GM23338 (cell line): Measurements from ENCODE around the gene SMYD3. TPM values are rescaled to one million over a fixed set of nuclear protein-coding genes. Genes with fewer than 3 reads are reported as not detected.

ENCODE experiments used
- ATAC-seq: fragments of 200-7000 bp; cut with Tn5 transposase; 3 replicates; pipeline ENCODE4 v1.9.1; 2020
- DNase-seq: peaks from one replicate; pipeline ENCODE4 v3.0.0-alpha.2; 2015; ENCODE audit warnings: low spot score
- H2AFZ ChIP-seq: fragments of 200-600 bp; sonication (generic); 2 replicates; pipeline ENCODE4 v1.8.0; 2016; ENCODE audit warnings: antibody characterized with exemption, mild to moderate bottlenecking, moderate library complexity
- H3F3A ChIP-seq: fragments of 200-600 bp; sonication (generic); replicated peaks from 2 replicates; pipeline ENCODE4 v1.8.0; 2017; ENCODE audit warnings: antibody characterized with exemption, mixed run types, low read depth
- H3K27ac ChIP-seq: fragments of 200-600 bp; sonication (generic); 2 replicates; pipeline ENCODE4 v1.6.1; 2016; ENCODE audit warnings: low read depth
- H3K27me3 ChIP-seq: fragments of 200-600 bp; sonication (generic); 2 replicates; pipeline ENCODE4 v1.8.0; 2016; ENCODE audit warnings: mild to moderate bottlenecking, mixed run types, moderate library complexity; ENCODE audit not compliant: insufficient read depth
- H3K36me3 ChIP-seq: fragments of 200-600 bp; sonication (generic); 2 replicates; pipeline ENCODE4 v1.8.0; 2016; ENCODE audit warnings: mild to moderate bottlenecking; ENCODE audit not compliant: insufficient read depth
- H3K4me1 ChIP-seq: fragments of 200-600 bp; sonication (generic); 2 replicates; pipeline ENCODE4 v1.8.0; 2016; ENCODE audit warnings: mild to moderate bottlenecking, moderate library complexity; ENCODE audit not compliant: insufficient read depth
- H3K4me2 ChIP-seq: fragments of 200-600 bp; sonication (generic); 2 replicates; pipeline ENCODE4 v1.7.1; 2017; ENCODE audit warnings: mixed run types
- H3K4me3 ChIP-seq: fragments of 200-600 bp; sonication (generic); 2 replicates; pipeline ENCODE4 v1.6.1; 2016; ENCODE audit warnings: mixed run types
- H3K79me2 ChIP-seq: fragments of 200-600 bp; sonication (generic); replicated peaks from 2 replicates; pipeline ENCODE4 v1.8.0; 2017; ENCODE audit warnings: mild to moderate bottlenecking; ENCODE audit not compliant: insufficient read depth
- H3K9me2 ChIP-seq: fragments of 200-600 bp; sonication (generic); 2 replicates; pipeline ENCODE4 v1.8.0; 2017; ENCODE audit not compliant: insufficient read depth
- H4K20me1 ChIP-seq: fragments of 200-600 bp; sonication (generic); replicated peaks from 2 replicates; pipeline ENCODE4 v1.8.0; 2017; ENCODE audit warnings: mild to moderate bottlenecking; ENCODE audit not compliant: insufficient read depth
- H3K27ac Mint-ChIP-seq: 2 replicates; pipeline ENCODE4 v1.8.0; 2020; ENCODE audit warnings: inconsistent platforms, mild to moderate bottlenecking, moderate library complexity, mixed read lengths
- H3K27me3 Mint-ChIP-seq: 3 replicates; pipeline ENCODE4 v1.8.0; 2022; ENCODE audit warnings: low read depth, mild to moderate bottlenecking, moderate library complexity, mixed read lengths, inconsistent platforms; ENCODE audit not compliant: insufficient read depth, poor library complexity
- H3K36me3 Mint-ChIP-seq: 3 replicates; pipeline ENCODE4 v1.8.0; 2021; ENCODE audit warnings: low read depth, mild to moderate bottlenecking, inconsistent platforms, moderate library complexity, mixed read lengths
- H3K4me1 Mint-ChIP-seq: 3 replicates; pipeline ENCODE4 v1.8.0; 2020; ENCODE audit warnings: mild to moderate bottlenecking, inconsistent platforms, mixed read lengths
- H3K4me3 Mint-ChIP-seq: 3 replicates; pipeline ENCODE4 v1.8.0; 2021; ENCODE audit warnings: moderate library complexity, mild to moderate bottlenecking, inconsistent platforms, mixed read lengths
- H3K9me3 Mint-ChIP-seq: 3 replicates; pipeline ENCODE4 v1.8.0; 2020; ENCODE audit warnings: moderate library complexity, mild to moderate bottlenecking, inconsistent platforms, mixed read lengths
- CREB1 ChIP-seq: fragments of 250-450 bp; sonication (Bioruptor Pico); IDR thresholded peaks from 2 replicates; pipeline ENCODE4 v1.5.0; 2020; ENCODE audit warnings: low read depth, mild to moderate bottlenecking, moderate library complexity
- EZH2 ChIP-seq: fragments of 200-600 bp; sonication (generic); IDR thresholded peaks from one replicate; pipeline ENCODE4 v1.8.0; 2017; ENCODE audit warnings: antibody characterized with exemption, mild to moderate bottlenecking, low read depth; ENCODE audit not compliant: unreplicated experiment
- EZH2phosphoT487 ChIP-seq: fragments of 200-600 bp; sonication (generic); IDR thresholded peaks from one replicate; pipeline ENCODE4 v1.8.1; 2018; ENCODE audit warnings: antibody characterized with exemption; ENCODE audit not compliant: unreplicated experiment
- JUNB ChIP-seq: IDR thresholded peaks from one replicate; pipeline ENCODE4 v1.6.1; 2016; ENCODE audit warnings: antibody characterized with exemption; ENCODE audit not compliant: unreplicated experiment
- NANOG ChIP-seq: IDR thresholded peaks from 2 replicates; pipeline ENCODE4 v1.6.1; 2016; ENCODE audit warnings: antibody characterized with exemption, borderline replicate concordance
- POLR2AphosphoS5 ChIP-seq: IDR thresholded peaks from 2 replicates; pipeline ENCODE4 v1.6.1; 2016; ENCODE audit warnings: antibody characterized with exemption, low read depth
- STAT1 ChIP-seq: IDR thresholded peaks from one replicate; pipeline ENCODE4 v1.6.1; 2016; ENCODE audit warnings: antibody characterized with exemption; ENCODE audit not compliant: unreplicated experiment
- ZNF114 ChIP-seq: fragments of 250-450 bp; sonication (Bioruptor Pico); IDR thresholded peaks from 2 replicates; pipeline ENCODE4 v1.5.0; 2020; ENCODE audit warnings: mild to moderate bottlenecking, moderate library complexity
- ZNF331 ChIP-seq: fragments of 250-450 bp; sonication (Bioruptor Pico); IDR thresholded peaks from 2 replicates; pipeline ENCODE4 v1.5.0; 2020; ENCODE audit warnings: low read depth, mild to moderate bottlenecking, moderate library complexity
- polyA plus RNA-seq: library from polyadenylated mRNA; unstranded; fragments of >200 nt; fragmentation: Nextera tagmentation; extraction: Ambion mirVana; gene quantifications from 2 replicates; pipeline ENCODE4 v1.2.1, GENCODE V29; 2016
- total RNA-seq: library from RNA; depleted of rRNA; stranded (reverse); fragments of >200 nt; shearing (Covaris generic); gene quantifications from 2 replicates; pipeline ENCODE4 v1.2.3, GENCODE V29; 2014
- TF ChIP-seq, protein P1 (sequence below), 2 experiments: fragments of 200-600 bp in 1 of 2; sonication (generic) in 1 of 2; conservative IDR thresholded peaks; 2 replicates each; pipeline versions ENCODE4 v1.5.1 to v1.6.1; 2016 to 2017; ENCODE audit warnings: antibody characterized with exemption in 2 of 2, low read depth in 2 of 2, mild to moderate bottlenecking in 2 of 2, moderate library complexity in 1 of 2
- TF ChIP-seq, protein P2 (sequence below): IDR thresholded peaks from one replicate; pipeline ENCODE4 v1.6.1; 2018; ENCODE audit warnings: antibody characterized with exemption; ENCODE audit not compliant: unreplicated experiment
- TF ChIP-seq, protein P3 (sequence below): IDR thresholded peaks from 2 replicates; pipeline ENCODE4 v1.6.1; 2016; ENCODE audit warnings: antibody characterized with exemption
- TF ChIP-seq, protein P4 (sequence below): fragments of 250-450 bp; sonication (Bioruptor Pico); IDR thresholded peaks from 2 replicates; pipeline ENCODE4 v1.5.0; 2020; ENCODE audit warnings: mild to moderate bottlenecking, moderate library complexity

SMYD3 gene
- total and polyA plus RNA-seq, 2 experiments from 2014 or later: 31.8 to 34.4 TPM

DNA sequence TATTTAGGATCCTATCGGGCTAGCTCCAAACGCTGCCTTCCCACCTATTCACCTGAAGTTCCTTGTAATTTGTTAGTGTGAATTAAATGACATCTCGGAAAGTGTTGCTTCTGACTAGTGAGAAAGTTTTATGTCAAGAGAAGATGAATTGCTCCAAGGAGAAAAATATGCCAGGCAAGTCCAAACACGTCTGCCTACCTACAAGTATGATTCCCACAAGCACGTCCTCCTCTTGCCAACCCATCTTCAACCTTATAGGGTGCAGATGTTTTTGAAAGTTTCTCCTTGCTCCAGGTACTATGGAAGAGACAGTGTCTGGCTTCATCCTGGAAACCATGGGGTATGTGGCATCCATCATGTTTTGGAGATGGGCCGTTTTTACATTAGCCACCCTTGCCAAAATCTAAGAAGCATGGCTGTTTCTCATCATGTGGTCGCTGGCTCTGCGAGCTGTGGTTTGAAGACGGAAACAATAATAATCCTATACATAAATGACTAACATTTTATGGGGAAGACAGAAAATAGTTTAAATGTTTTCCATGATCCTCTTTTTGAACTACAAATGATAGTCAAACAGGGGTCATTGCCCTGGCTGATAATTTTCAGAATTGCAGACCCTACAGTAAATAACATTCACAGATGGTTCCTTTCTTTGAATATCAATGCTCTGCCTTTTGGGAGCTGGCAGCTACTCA lies 505.8 kb downstream of the SMYD3 start:
- no peaks in the 10 kb centered on the region for H3K9me3 Mint-ChIP-seq
- H3K27ac ChIP-seq: no peak overlapping the region

More for the DNA sequence above, 505.8 kb downstream of the SMYD3 start:
- Histone ChIP-seq H3K79me2 (no peaks in the 10 kb centered on the region), H3K4me2 (no peak overlapping the region), H3K27me3 (no peaks in the 10 kb centered on the region), H3F3A (no peaks in the 10 kb centered on the region), H4K20me1 (no peaks in the 10 kb centered on the region), H3K9me2 (peaks cover 4% of the 10 kb centered on the region; the same call in 1 of the 2 replicates), H2AFZ (no peak overlapping the region), H3K4me1 (peaks cover 11% of the 10 kb centered on the region; the same call in 1 of the 2 replicates), H3K4me3 (no peak overlapping the region), H3K36me3 (no peaks in the 10 kb centered on the region)
- no peaks in the 10 kb centered on the region for H3K36me3 Mint-ChIP-seq
- H3K27me3 Mint-ChIP-seq: peaks cover 1% of the 10 kb centered on the region
- TF ChIP-seq, protein P1, sequence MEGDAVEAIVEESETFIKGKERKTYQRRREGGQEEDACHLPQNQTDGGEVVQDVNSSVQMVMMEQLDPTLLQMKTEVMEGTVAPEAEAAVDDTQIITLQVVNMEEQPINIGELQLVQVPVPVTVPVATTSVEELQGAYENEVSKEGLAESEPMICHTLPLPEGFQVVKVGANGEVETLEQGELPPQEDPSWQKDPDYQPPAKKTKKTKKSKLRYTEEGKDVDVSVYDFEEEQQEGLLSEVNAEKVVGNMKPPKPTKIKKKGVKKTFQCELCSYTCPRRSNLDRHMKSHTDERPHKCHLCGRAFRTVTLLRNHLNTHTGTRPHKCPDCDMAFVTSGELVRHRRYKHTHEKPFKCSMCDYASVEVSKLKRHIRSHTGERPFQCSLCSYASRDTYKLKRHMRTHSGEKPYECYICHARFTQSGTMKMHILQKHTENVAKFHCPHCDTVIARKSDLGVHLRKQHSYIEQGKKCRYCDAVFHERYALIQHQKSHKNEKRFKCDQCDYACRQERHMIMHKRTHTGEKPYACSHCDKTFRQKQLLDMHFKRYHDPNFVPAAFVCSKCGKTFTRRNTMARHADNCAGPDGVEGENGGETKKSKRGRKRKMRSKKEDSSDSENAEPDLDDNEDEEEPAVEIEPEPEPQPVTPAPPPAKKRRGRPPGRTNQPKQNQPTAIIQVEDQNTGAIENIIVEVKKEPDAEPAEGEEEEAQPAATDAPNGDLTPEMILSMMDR (conservative IDR thresholded peaks at IDR 0.05; ENCODE audit: low read depth in 2 of 2): no peak
- TF ChIP-seq, protein P2, sequence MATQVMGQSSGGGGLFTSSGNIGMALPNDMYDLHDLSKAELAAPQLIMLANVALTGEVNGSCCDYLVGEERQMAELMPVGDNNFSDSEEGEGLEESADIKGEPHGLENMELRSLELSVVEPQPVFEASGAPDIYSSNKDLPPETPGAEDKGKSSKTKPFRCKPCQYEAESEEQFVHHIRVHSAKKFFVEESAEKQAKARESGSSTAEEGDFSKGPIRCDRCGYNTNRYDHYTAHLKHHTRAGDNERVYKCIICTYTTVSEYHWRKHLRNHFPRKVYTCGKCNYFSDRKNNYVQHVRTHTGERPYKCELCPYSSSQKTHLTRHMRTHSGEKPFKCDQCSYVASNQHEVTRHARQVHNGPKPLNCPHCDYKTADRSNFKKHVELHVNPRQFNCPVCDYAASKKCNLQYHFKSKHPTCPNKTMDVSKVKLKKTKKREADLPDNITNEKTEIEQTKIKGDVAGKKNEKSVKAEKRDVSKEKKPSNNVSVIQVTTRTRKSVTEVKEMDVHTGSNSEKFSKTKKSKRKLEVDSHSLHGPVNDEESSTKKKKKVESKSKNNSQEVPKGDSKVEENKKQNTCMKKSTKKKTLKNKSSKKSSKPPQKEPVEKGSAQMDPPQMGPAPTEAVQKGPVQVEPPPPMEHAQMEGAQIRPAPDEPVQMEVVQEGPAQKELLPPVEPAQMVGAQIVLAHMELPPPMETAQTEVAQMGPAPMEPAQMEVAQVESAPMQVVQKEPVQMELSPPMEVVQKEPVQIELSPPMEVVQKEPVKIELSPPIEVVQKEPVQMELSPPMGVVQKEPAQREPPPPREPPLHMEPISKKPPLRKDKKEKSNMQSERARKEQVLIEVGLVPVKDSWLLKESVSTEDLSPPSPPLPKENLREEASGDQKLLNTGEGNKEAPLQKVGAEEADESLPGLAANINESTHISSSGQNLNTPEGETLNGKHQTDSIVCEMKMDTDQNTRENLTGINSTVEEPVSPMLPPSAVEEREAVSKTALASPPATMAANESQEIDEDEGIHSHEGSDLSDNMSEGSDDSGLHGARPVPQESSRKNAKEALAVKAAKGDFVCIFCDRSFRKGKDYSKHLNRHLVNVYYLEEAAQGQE: no peak
- TF ChIP-seq ZNF114 (CRISPR knock-in tag): no peak
- no peak for TF ChIP-seq EZH2phosphoT487
- TF ChIP-seq, protein P3, sequence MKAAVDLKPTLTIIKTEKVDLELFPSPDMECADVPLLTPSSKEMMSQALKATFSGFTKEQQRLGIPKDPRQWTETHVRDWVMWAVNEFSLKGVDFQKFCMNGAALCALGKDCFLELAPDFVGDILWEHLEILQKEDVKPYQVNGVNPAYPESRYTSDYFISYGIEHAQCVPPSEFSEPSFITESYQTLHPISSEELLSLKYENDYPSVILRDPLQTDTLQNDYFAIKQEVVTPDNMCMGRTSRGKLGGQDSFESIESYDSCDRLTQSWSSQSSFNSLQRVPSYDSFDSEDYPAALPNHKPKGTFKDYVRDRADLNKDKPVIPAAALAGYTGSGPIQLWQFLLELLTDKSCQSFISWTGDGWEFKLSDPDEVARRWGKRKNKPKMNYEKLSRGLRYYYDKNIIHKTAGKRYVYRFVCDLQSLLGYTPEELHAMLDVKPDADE: no peak
- TF ChIP-seq, protein P4, sequence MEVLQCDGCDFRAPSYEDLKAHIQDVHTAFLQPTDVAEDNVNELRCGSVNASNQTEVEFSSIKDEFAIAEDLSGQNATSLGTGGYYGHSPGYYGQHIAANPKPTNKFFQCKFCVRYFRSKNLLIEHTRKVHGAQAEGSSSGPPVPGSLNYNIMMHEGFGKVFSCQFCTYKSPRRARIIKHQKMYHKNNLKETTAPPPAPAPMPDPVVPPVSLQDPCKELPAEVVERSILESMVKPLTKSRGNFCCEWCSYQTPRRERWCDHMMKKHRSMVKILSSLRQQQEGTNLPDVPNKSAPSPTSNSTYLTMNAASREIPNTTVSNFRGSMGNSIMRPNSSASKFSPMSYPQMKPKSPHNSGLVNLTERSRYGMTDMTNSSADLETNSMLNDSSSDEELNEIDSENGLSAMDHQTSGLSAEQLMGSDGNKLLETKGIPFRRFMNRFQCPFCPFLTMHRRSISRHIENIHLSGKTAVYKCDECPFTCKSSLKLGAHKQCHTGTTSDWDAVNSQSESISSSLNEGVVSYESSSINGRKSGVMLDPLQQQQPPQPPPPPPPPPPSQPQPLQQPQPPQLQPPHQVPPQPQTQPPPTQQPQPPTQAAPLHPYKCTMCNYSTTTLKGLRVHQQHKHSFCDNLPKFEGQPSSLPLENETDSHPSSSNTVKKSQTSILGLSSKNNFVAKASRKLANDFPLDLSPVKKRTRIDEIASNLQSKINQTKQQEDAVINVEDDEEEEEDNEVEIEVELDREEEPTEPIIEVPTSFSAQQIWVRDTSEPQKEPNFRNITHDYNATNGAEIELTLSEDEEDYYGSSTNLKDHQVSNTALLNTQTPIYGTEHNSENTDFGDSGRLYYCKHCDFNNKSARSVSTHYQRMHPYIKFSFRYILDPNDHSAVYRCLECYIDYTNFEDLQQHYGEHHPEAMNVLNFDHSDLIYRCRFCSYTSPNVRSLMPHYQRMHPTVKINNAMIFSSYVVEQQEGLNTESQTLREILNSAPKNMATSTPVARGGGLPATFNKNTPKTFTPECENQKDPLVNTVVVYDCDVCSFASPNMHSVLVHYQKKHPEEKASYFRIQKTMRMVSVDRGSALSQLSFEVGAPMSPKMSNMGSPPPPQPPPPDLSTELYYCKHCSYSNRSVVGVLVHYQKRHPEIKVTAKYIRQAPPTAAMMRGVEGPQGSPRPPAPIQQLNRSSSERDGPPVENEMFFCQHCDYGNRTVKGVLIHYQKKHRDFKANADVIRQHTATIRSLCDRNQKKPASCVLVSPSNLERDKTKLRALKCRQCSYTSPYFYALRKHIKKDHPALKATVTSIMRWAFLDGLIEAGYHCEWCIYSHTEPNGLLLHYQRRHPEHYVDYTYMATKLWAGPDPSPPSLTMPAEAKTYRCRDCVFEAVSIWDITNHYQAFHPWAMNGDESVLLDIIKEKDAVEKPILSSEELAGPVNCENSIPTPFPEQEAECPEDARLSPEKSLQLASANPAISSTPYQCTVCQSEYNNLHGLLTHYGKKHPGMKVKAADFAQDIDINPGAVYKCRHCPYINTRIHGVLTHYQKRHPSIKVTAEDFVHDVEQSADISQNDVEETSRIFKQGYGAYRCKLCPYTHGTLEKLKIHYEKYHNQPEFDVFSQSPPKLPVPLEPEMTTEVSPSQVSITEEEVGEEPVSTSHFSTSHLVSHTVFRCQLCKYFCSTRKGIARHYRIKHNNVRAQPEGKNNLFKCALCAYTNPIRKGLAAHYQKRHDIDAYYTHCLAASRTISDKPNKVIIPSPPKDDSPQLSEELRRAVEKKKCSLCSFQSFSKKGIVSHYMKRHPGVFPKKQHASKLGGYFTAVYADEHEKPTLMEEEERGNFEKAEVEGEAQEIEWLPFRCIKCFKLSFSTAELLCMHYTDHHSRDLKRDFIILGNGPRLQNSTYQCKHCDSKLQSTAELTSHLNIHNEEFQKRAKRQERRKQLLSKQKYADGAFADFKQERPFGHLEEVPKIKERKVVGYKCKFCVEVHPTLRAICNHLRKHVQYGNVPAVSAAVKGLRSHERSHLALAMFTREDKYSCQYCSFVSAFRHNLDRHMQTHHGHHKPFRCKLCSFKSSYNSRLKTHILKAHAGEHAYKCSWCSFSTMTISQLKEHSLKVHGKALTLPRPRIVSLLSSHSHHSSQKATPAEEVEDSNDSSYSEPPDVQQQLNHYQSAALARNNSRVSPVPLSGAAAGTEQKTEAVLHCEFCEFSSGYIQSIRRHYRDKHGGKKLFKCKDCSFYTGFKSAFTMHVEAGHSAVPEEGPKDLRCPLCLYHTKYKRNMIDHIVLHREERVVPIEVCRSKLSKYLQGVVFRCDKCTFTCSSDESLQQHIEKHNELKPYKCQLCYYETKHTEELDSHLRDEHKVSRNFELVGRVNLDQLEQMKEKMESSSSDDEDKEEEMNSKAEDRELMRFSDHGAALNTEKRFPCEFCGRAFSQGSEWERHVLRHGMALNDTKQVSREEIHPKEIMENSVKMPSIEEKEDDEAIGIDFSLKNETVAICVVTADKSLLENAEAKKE: no peak
- TF ChIP-seq NANOG: no peak
- no peak for TF ChIP-seq EZH2
- no peak for TF ChIP-seq POLR2AphosphoS5
- TF ChIP-seq JUNB: no peak
- TF ChIP-seq ZNF331: no peak
- no peak for TF ChIP-seq STAT1
- no peak for TF ChIP-seq CREB1 (CRISPR knock-in tag)
- no peak overlapping the region for H3K27ac Mint-ChIP-seq
- no peak for ATAC-seq
- peaks cover 16% of the 10 kb centered on the region for H3K4me1 Mint-ChIP-seq
- no peak overlapping the region for H3K4me3 Mint-ChIP-seq
- DNase-seq: no peak
